ENCODE data around the gene FRMD8.

FRMD8 gene

GRCh38 chr11:65386307-65387140 lies at the start of gene FRMD8:
TSS of gene FRMD8 (plus strand) at chr11:65386637. CDS start at chr11:65387037, 400 bp downstream.
- no peak for FAIRE-seq

GRCh38 chr11:65338676-65339075 lies 47.8 kb upstream of the FRMD8 start:
- no peak for FAIRE-seq

- FAIRE-seq, result no peak
Measured at GRCh38 chr11:65340226-65340625, 46.2 kb upstream of the FRMD8 start.

- no peak for FAIRE-seq
Measured at GRCh38 chr11:65341856-65342255, 44.6 kb upstream of the FRMD8 start.

- FAIRE-seq, result no peak
Measured at GRCh38 chr11:65351511-65351910, 34.9 kb upstream of the FRMD8 start.

- peak; percentile 85 for FAIRE-seq
Measured at GRCh38 chr11:65352783-65353182, 33.7 kb upstream of the FRMD8 start.

- FAIRE-seq, result no peak
Measured at GRCh38 chr11:65353376-65353775, 33.1 kb upstream of the FRMD8 start.

- no peak for FAIRE-seq
Measured at GRCh38 chr11:65353900-65354264, 32.6 kb upstream of the FRMD8 start.

GRCh38 chr11:65354265-65355012 lies 32.0 kb upstream of the FRMD8 start, which contains the start of gene TIGD3:
TSS of gene TIGD3 (plus strand) at chr11:65354751. CDS start at chr11:65355809, 1,058 bp downstream.
- no peak for FAIRE-seq

- no peak for FAIRE-seq
Measured at GRCh38 chr11:65355013-65355775, 31.2 kb upstream of the FRMD8 start.

- no peak for FAIRE-seq
Measured at GRCh38 chr11:65355776-65356393, 30.6 kb upstream of the FRMD8 start.

GRCh38 chr11:65356394-65356972 lies 30.0 kb upstream of the FRMD8 start:
- FAIRE-seq, result no peak

- FAIRE-seq, result no peak
Measured at GRCh38 chr11:65357856-65358356, 28.5 kb upstream of the FRMD8 start.

GRCh38 chr11:65362320-65362931 lies 24.0 kb upstream of the FRMD8 start:
- FAIRE-seq, result no peak

GRCh38 chr11:65362966-65363365 lies 23.5 kb upstream of the FRMD8 start:
- no peak for FAIRE-seq

- FAIRE-seq, result no peak
Measured at GRCh38 chr11:65363770-65364169, 22.7 kb upstream of the FRMD8 start.

GRCh38 chr11:65366340-65366773 lies 20.1 kb upstream of the FRMD8 start:
- no peak for FAIRE-seq

- no peak for FAIRE-seq
Measured at GRCh38 chr11:65370659-65371049, 15.8 kb upstream of the FRMD8 start.

- no peak for FAIRE-seq
Measured at GRCh38 chr11:65373839-65374580, 12.4 kb upstream of the FRMD8 start.

GRCh38 chr11:65375012-65375411 lies 11.4 kb upstream of the FRMD8 start:
- no peak for FAIRE-seq

GRCh38 chr11:65376138-65376713 lies 10.2 kb upstream of the FRMD8 start:
- FAIRE-seq, result no peak

Data from TTC549 (cell line).